Stimulated activated CD4-positive, alpha-beta T cell treated with anti-CD3 and anti-CD28 coated beads, Interleukin-4, amount 100 ng/mL, for 24 hours (primary cell): Measurements from ENCODE around the gene GALNT14.

ENCODE experiments used
- DNase-seq: peaks from one replicate; pipeline ENCODE4 v3.0.0-alpha.2; 2020

GALNT14 gene

GRCh38 chr2:31053929-31054782, 84.1 kb downstream of the GALNT14 start:
- DNase-seq: no peak

- no peak for DNase-seq
Observed at GRCh38 chr2:31052284-31052683, 86.0 kb downstream of the GALNT14 start.

- no peak for DNase-seq
Observed at GRCh38 chr2:31051258-31052140, 86.7 kb downstream of the GALNT14 start.

- DNase-seq: no peak
Observed at GRCh38 chr2:31049916-31050588, 88.2 kb downstream of the GALNT14 start.

- DNase-seq: no peak
Observed at GRCh38 chr2:31049264-31049663, 89.0 kb downstream of the GALNT14 start.

- DNase-seq: no peak
Observed at GRCh38 chr2:31047599-31047998, 90.6 kb downstream of the GALNT14 start.

- DNase-seq: no peak
Observed at GRCh38 chr2:31038385-31038784, 99.9 kb downstream of the GALNT14 start.

GRCh38 chr2:31037058-31037457, 101.2 kb downstream of the GALNT14 start:
- DNase-seq: no peak

GRCh38 chr2:31033032-31033431, 105.2 kb downstream of the GALNT14 start:
- no peak for DNase-seq

- no peak for DNase-seq
Observed at GRCh38 chr2:31032475-31032874, 105.8 kb downstream of the GALNT14 start.

GRCh38 chr2:31031132-31031706, 107.0 kb downstream of the GALNT14 start:
- DNase-seq: no peak

GRCh38 chr2:31028417-31028816, 109.8 kb downstream of the GALNT14 start:
- no peak for DNase-seq

- DNase-seq: no peak
Observed at GRCh38 chr2:31027549-31027948, 110.7 kb downstream of the GALNT14 start.

GRCh38 chr2:31023541-31023940, 114.7 kb downstream of the GALNT14 start:
- DNase-seq: no peak

- DNase-seq: no peak
Observed at GRCh38 chr2:31020713-31021112, 117.5 kb downstream of the GALNT14 start.

- DNase-seq: no peak
Observed at GRCh38 chr2:31018280-31018679, 120.0 kb downstream of the GALNT14 start.

GRCh38 chr2:31016648-31017047, 121.6 kb downstream of the GALNT14 start:
- DNase-seq: no peak

GRCh38 chr2:31014516-31014915, 123.7 kb downstream of the GALNT14 start:
- DNase-seq: no peak

- no peak for DNase-seq
Observed at GRCh38 chr2:31013301-31013700, 124.9 kb downstream of the GALNT14 start.

GRCh38 chr2:31012406-31012805, 125.8 kb downstream of the GALNT14 start:
- DNase-seq: no peak

GRCh38 chr2:31011587-31011986, 126.7 kb downstream of the GALNT14 start:
- DNase-seq: no peak

- DNase-seq: no peak
Observed at GRCh38 chr2:31008561-31009114, 129.6 kb downstream of the GALNT14 start.

- no peak for DNase-seq
Observed at GRCh38 chr2:31004257-31004656, 134.0 kb downstream of the GALNT14 start.
